ENCODE data around the gene NR2C2.
A peak's percentile ranks its signal among the peaks of the same experiment; 100 is the strongest.
"Not testable (repeated sequence)": the region's sequence is repeated elsewhere in the genome, so short reads cannot be mapped to it uniquely, and the experiment has no call there.

NR2C2 gene

DNA sequence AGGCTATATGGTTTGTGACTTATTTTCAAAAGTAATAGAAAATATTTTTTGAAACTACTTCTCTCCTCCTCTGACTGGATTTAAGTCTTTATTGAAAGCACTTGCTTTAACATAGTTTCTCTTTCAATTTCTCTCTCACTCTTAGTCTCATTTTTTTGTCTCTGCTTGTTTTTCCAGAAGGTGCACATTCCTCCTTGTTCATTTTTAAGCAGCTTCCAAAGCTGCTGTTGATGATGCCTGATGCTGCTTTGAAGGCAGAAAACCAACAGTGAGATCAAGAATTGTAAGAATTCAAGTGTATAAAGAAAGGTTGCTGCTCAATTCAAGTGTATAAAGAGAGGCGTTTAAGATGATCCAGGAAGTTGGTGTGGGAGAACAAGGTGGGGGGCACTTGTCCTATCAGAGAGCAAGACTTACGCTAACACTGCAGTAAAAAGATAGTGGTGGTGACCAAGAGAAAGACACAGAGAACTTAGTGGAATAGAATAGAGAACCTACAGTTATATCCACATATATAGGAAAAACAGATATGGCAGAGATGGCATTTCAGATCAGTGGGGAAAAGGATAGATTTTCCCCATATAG lies 12.1 kb downstream of the NR2C2 start:
- DNase-seq (ENCODE audit: low read depth): no peak

DNA sequence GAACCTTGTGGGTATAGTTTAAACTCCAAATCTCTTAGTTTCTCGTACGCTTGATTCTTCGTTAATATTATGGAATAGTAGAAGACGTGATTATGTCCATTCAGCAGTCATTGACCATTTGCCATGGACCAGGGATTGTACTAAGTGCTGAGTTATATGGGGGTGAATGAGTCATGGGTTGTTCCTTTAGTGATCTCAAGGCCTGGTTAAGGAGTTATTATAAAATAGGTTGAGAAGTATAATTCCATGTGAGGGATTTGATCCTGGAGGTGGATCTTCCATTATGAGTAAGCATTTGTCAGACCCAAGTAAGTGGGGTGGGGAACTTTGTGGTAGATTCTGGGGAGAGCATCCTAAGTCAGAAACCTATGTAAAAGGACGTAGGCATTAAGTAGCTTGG lies 15.4 kb downstream of the NR2C2 start:
- DNase-seq (ENCODE audit: low read depth): peak; percentile 92

DNA sequence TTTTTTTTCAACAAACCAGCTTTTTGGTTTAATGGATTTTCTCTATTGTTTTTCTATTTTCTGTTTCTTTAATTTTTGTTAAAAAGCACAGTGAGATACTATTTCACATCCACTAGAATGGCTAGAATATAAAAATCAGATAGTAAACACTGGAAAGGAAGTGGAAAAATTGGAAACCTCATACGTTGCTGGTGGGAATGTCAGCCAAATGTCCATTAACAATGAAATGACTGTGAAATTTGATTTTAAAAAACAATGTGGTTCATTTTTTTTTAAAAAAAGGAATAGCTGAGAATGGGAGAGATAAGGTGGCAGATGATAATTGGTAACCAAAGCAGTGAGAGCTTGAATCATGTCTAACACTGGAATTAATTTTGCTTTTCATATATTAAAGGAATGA lies 19.9 kb downstream of the NR2C2 start:
- DNase-seq (ENCODE audit: low read depth): no peak

DNA sequence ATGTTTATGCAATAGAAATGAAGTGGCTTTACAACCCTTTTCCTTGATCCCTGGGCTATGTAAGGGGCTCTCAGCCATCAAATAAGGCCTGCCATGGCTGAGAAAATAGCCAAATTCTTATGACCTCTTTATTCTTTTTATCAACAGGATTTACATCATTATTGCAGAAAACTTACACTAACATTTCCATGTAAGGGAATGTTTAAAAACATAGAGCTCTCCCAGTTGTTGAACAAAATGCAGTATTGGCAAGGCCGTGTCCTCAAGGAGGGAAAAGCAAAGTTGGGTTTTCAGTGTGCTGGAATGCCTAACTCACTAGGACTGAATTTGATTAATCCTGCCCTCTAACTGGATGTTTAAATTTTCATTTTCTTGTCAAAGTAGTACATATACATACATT lies 22.3 kb downstream of the NR2C2 start:
- DNase-seq (ENCODE audit: low read depth): no peak

DNA sequence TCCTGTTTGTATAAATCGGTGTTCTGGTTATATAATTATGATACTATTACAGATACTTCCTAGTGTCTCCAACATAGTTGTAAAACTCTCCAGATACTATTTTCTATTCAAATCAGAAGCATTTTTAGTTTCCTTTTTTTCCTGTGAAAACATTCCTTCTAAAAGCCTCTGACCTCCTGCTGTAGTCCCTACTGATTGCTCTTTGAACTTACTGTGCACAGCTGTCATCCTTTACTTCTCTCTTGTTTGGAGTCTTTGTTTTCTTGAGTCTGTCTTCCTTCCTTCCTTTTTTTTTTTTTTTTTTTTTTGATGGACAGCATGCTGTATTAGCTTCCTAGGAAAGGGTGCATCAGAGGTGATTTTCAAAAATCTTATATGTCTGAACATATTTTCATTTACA lies 28.9 kb downstream of the NR2C2 start:
- no peak for DNase-seq (ENCODE audit: low read depth)

DNA sequence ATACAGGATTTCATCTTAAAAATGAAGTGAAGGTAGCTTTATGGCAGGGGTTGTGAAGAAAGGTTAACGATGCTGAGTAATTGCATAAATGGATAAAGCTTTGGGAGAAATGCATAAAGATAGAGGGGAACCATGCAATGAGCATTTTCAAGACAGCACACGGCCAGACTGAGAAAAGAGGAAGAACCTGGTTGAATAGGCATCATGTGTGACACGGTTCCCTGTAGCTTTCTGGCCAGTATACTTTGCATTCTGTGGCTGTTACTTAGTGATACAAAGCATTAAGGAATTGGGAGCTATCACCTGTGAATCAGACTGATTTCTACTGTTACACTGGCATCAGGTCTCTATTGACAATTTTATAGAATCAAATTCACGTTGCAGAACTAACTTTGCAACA lies 33.3 kb downstream of the NR2C2 start:
- no peak for DNase-seq (ENCODE audit: low read depth)

DNA sequence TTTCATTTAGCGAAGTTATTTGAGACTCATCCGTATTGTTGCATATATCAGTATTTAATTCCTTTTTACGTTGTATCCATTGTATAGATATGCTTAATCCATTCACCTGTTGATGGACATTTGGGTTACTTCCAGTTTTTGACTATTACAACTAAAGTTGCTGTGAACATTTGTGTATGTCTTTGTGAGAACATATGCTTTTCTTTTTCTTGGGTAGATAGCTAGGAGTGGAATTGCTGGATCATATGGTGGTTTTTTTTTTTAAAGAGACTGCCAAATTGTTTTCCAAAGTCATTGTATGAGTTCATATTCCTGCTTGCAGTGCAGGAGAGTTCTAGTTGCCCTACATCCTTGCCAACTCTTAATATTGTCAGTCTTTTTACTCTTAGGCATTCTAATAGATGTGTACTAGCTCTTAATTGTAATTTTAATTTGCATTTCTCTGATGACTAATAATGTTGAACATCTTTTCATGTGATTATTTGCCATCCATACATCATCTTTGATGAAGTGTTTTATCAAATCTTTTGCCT lies 37.3 kb downstream of the NR2C2 start:
- no peak for DNase-seq (ENCODE audit: low read depth)

DNA sequence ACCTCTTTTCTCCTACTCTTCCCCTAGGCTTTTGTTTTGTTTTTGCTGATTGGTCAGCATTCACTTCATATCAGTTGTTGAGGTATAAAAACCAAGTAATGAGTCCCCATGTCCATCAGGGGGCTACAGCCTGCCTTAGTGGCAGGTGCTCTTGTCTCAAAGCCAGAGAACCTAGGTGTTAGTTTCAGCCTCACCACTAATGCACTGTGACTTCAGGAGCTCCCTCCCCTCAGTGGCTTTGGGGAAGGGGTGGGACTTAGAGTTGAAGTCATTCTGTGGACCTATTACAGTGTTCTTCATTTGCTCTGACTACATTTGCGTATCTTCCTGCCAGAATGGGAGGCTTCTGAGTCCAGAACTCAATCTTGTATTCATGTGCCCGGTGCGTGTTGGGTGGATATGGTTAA lies 41.6 kb downstream of the NR2C2 start:
- peak; percentile 6 for DNase-seq (ENCODE audit: low read depth)

DNA sequence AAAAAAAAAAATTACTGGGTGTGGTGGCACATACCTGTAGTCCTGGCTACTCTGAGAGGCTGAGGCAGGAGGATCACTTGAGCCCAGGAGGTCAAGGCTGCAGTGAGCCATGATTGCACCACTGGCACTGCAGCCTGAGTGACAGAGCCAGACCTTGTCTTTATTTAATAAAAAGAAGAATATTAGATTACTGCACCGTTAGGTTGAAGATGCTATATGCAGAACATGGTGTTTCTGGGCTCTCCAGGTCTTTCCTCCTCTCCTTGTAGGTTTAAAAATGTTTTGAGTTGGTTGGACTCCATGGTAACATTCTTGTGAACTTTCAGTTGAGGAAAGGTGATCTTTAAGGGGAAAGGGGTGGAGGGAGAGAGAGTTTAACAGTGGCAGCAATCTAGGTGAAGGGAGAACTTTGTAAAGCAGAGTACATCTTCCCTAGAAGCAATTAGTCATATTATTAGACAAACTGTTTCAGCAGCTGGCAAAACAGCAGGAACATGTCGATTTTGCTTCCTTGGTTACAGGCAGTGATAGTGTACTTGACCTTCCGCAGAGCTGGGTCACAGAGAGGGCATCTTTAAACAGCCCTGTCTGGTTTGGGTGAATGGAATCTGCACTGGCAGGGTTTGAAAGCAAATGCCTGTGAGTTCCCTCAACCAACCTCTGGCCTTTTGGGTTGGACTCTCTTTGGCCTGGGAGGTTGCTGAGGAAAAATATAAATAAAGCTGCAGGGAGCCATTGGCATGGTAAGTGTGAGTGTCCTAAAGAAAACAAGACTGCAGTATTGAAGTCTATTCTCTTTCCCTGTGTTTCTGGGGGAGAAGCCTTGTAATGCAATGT lies 42.8 kb downstream of the NR2C2 start:
- no peak for DNase-seq (ENCODE audit: low read depth)

DNA sequence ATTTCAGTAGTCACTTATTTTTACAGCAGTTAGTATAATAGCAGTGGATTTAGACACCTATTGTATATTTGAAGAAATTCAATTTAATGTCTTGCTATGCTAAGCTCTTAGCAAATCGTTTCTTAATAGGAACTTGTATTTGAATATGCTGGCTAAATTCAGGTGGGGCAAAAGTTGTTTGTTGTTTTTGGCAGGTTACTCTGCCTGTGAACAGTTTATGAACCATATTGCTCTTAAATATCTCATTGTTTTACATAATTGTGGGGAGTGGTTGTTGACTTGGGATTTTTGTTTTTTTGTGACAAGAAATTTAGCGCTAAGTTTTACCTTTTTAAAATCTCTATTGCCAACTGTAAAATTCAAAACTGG lies 43.4 kb downstream of the NR2C2 start:
- DNase-seq (ENCODE audit: low read depth): no peak

DNA sequence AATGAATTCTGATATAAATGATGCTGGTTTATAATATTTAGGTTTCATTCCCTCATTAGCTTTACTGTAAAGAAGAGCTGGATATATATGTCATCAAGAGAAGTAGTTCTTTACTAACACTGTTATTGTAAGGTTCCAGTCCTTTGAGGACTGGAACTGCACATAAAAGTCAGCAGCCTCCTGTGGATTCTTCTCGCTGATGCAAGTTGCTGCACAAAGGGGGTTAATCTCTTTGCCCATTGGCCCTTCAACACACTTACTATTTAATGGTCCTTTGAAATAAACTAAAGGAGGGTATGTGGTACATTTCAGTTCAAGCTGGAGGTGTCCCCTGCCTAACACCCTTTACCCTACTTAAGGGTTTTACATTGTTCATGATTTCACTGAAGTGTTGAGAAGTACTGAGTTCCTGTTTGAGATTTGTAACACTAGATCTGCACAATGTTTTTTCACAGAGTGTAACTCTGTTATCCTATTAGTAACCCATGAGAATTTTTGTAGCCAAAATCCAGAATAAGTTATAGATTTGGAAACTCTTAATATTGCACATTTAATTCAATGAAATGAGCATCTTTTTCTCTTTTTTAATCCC lies 43.9 kb downstream of the NR2C2 start:
- DNase-seq (ENCODE audit: low read depth): no peak

DNA sequence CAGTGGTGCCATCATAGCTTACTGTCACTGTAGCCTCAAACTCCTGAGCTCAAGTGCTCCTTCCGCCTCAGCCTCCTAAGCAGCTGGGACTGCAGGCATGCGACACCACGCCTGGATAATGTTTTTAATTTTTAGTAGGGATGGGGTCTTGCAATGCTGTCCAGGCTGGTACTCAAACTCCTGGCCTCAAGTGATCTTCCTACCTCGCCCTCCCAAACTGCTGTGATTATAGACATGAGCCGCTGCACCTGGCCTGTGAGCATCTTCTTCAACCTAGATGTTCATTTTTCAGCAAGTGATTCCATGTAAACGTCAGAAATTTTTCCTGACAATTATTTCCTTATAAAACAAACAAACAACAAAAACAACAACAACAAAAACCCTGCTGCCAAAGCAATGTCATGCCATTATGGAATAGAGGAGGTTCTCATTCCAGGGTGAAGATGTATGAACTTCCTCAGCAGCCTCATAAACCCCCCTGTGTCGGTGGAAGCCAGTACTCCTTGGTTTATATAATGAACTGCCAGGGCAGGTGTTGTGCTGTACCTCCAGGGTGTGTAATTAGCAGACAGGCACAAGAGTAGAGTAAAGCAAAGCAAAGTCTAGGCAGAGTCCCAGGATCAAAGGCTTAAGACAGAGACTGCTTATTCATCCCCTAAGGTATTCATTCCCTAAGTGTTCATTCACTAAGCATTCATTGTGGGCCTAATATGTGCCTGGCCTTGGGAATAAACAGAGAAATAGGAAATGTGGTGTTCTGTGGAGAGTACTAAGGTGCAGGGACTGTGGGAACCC lies 44.6 kb downstream of the NR2C2 start:
- DNase-seq (ENCODE audit: low read depth): no peak

DNA sequence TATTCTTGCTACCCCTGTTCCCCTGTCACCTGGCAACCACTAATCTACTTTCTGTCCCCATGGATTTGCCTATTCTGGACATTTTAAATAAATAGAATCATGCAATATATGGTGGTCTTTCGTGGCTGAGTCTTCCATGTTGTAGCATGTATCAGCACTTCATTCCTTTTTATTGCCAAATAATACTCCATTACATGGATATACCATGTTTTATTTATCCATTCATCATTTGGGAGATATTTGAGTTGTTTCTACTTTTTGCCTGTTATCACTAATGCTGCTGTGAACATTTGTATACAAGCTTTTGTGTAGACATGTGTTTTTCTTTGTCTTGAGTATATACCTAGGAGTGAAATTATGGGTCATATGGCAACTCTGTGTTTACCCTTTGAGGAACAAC lies 50.6 kb downstream of the NR2C2 start:
- no peak for DNase-seq (ENCODE audit: low read depth)

DNA sequence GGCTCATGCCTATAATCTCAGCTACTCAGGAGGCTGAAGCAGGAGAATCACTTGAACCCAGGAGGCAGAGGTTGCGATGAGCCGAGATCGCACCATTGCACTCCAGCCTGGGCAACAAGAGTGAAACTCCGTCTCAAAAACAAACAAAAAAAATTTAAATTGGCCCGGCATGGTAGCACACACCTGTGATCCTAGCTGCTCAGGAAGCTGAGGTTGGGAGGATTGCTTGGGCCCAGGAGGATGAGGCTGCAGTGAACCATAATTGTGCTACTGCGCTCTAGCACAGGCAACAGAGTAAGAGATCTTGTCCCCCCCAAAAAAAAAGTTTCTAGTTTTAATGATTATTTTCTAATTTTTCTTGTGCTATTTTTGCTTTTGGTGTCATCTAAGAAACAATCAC lies 51.8 kb downstream of the NR2C2 start:
- not testable (repeated sequence) for DNase-seq (ENCODE audit: low read depth)

DNA sequence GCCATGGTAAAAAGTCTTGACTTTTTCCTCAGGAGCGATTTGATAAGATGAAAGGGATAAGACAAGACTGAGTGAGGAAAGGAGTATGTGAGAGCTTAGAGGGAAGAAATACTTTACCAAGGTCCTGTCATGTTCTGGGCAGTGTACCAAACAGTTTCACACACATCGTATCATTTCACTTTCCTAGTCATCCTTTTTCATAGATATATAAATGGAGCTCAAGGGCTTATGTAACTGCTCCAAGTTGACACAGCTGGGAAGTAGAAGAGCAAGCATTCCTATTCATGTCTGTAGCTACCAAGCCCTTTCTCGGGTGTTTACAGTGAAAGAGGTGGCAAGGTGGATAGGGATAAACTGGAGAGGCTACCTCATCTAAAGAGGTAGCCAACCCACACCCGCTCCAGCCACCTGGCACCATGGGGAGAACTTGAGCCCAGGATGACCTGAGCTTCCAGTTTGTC lies 60.3 kb downstream of the NR2C2 start:
- DNase-seq (ENCODE audit: low read depth): peak; percentile 6

DNA sequence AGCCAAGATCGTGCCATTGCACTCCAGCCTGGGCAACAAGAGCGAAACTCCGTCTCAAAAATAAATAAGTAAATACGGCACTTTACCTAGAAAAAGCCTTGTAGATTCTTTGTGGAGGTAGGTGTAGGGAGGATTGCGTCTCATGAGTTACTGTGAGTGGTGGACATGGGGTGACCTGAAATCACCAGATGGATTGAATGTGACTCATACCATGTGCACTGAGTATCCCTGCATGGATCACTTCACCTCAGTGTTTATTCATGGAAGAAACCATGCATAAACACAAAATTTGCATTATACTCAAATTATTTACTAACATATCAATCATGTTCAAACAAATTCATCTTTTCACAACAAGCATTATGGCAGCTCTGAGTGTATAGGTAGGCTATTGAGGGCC lies 61.8 kb downstream of the NR2C2 start:
- no peak for DNase-seq (ENCODE audit: low read depth)

DNA sequence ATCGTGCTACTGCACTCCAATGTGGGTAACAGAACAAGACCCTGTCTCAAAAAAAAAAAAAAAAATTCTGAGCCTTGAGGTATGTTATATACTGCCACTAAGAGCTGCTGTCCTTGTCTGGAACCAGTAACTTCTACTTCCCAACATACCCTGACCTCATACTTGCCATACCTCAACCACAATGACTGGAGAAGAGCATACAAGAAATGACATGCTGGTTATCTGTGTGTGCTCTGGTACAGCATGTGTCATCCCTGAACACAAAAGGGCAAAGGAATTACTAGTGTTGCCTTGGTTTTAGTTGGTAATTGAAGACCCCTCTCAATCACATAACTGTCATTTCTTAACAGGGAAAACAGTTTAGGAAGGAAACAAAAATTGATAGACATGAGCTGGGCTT lies 63.3 kb downstream of the NR2C2 start:
- DNase-seq (ENCODE audit: low read depth): no peak

DNA sequence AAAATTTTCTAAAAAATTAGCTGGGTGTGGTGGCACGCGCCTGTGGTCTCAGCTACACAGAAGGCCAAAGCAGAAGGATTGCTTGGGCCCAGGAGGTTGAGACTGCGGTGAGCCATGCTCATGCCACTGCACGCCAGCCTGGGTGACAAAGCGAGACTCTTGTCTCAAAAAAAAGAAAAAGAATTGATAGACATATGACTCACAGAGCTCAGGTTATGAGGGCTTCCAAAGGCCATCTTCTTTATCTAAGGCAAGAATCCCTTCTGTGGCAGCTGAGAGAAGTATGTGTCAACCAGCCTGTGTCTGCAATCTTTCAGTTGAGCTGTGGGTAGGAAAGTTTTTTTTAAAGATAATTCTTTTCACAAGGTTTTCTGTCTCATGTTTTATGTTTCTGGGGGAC lies 63.8 kb downstream of the NR2C2 start:
- no peak for DNase-seq (ENCODE audit: low read depth)

DNA sequence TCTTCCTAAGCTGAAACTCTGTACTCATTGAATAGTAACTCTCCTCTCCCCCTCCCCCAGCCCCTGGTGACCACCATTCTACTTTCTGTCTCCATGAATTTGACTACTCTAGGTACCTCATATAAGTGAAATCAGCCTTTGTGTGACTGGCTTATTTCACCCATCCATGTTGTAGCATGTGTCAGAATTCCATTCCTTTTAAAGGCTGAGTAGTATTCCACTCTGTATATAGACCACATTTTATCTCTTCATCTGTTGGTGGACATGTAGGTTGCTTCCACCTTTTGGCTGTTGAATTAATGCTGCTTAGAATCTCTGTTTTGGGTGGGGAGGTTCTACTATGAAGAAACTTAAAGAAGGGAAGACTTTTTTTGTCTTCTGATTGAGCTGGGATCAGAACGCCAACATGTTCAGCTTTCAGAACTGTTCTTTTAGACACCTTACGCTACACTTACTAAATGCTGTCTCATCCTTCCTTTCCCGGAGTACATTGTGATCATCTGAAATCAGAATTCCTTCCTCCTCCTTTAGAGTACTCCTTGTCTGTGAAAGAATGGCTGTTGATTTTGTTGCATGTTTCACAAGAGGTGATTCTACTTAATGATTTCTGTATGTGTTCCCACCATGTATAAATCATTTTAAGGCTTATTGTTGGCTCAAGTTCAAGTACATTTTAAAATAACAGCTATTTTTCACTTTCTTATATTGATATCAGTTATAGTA lies 67.4 kb downstream of the NR2C2 start:
- no peak for DNase-seq (ENCODE audit: low read depth)

DNA sequence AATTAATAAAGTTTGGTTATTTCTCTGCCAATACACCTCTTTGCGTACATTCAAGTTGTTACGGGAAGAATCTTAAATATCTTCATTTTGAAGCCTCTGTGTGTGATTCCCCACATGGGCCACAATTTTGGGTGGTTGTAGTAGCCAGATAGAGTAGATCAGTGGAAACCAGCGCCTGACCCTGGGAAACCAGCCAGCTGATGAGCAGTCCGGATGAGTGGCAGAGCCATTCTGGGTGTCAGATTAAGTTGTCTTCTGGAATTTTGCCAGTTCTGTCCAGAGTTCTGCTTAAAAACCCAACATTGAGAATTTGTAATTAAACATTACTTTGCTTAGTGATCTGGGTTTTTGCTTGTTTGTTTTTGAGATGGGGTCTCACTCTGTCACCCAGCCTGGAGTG lies 68.1 kb downstream of the NR2C2 start:
- DNase-seq (ENCODE audit: low read depth): no peak

DNA sequence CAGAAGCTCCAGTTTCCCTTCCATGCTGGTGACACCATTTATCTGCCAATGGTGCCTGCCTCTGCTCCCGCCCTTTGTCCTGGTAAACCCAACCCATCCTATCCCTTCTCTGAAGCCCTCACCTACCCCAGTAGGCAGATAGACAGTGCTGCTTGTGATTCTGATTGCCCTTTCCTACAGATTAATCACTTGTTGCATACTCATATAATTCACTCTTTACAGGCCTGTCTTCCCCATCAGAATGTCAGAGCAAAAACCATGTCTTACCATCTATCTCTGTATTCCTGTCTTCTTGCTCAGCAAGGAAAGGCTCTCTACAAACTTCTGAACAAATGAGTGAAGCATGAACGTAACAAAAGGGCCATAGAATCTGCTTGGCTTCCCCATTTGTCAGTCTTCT lies 69.8 kb downstream of the NR2C2 start:
- DNase-seq (ENCODE audit: low read depth): no peak

DNA sequence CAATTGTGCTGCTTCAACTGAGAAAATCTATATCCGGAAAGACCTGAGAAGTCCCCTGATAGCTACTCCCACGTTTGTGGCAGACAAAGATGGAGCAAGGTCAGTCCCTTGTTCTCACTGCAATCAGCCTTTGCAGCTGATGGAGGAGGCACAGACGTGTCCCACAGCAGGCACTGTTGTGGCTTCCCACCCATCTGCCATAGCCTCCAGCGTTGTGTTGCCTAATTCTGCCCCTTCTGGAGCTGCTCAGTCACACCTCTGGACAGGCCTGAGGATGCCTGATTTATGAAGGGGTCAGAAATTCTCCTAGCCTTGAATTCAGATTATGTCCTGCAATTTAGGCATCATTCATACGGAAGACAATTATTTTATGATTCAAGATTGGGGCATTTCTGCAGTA lies 75.9 kb downstream of the NR2C2 start:
- DNase-seq (ENCODE audit: low read depth): no peak
